GM13977 (cell line): ENCODE data around the gene ETHE1.

Source experiments
- DNase-seq: peaks from one replicate; pipeline ENCODE4 v3.0.0; 2012; ENCODE audit warnings: low spot score
- in situ Hi-C: fragments of 300-500 bp; cut with MboI; formaldehyde crosslinking; loops from one replicate; pipeline ENCODE4 v1.12.0; 2022; ENCODE audit warnings: low sequenced_read_pairs, low pct_unique_long_range_greater_than_20kb, mixed read lengths, inconsistent platforms; ENCODE audit not compliant: unreplicated experiment
- TF ChIP-seq, protein P1 (sequence below): IDR thresholded peaks from 2 replicates; pipeline ENCODE4 v1.5.1; 2012; ENCODE audit warnings: mild to moderate bottlenecking, control low read depth; ENCODE audit not compliant: insufficient read depth; ENCODE audit errors: extremely low read depth, missing control alignments

Gene ETHE1

DNA sequence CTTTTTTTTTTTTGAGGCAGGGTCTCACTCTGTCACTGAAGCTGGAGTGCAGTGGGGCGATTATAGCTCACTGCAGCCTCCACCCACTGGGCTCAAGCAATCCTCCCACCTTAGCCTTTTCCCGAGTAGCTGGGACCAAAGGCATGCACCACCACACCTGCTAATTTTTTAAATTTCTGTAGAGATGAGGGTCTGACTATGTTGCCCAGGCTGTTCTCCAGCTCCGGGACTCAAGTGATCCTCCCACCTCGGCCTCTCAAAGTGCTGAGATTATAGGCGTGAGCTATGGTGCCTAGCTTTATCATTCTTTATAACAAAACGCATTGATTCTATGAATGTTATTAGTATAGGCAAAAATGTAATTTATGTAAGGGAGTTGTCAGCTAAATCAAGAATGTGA, 43.7 kb downstream of the ETHE1 start:
- in situ Hi-C loops: no loop called here
- DNase-seq: no peak
- TF ChIP-seq, protein P1, sequence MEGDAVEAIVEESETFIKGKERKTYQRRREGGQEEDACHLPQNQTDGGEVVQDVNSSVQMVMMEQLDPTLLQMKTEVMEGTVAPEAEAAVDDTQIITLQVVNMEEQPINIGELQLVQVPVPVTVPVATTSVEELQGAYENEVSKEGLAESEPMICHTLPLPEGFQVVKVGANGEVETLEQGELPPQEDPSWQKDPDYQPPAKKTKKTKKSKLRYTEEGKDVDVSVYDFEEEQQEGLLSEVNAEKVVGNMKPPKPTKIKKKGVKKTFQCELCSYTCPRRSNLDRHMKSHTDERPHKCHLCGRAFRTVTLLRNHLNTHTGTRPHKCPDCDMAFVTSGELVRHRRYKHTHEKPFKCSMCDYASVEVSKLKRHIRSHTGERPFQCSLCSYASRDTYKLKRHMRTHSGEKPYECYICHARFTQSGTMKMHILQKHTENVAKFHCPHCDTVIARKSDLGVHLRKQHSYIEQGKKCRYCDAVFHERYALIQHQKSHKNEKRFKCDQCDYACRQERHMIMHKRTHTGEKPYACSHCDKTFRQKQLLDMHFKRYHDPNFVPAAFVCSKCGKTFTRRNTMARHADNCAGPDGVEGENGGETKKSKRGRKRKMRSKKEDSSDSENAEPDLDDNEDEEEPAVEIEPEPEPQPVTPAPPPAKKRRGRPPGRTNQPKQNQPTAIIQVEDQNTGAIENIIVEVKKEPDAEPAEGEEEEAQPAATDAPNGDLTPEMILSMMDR: no peak

DNA sequence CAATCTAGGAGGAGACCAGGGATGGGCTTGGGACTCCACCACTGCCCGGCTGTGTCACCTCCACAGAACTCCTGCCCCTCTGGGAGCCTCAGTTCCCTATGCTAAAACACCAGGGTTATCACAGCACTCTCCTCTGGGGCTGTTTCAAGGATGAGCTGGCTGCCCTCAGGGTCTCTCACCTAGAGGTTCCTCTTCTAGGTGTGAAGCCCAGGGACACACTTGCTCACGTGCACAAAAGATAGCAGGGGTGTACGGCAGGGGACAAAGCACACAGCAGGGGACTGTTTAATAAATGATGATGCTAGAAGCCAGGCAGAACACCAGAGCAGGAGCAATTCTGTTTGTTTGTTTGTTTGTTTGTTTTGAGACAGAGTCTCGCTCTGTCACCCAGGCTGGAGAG, 44.8 kb downstream of the ETHE1 start:
- TF ChIP-seq, protein P1: no peak
- DNase-seq: no peak
- in situ Hi-C loops: no loop called here

DNA sequence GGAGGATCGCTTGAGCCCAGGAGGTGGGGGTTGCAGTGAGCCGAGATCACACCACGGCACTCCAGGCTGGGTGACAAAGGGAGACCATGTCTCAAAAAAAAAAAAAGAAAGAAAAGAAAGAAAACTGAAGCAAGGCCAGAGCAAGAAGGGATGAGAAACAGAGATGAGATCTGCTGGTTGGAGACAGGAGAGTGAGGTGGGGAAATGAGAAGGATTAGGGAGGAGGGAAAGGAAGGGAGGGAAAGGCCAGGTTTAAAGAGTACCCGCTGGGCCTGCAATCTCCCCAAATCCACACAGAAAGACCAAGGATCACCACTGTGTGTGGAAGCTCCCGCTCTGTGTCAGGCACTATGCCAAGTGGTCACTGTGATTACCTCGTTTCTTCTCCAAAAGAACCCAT, 45.3 kb downstream of the ETHE1 start:
- no peak for DNase-seq
- in situ Hi-C loops: no loop called here
- TF ChIP-seq, protein P1: no peak

DNA sequence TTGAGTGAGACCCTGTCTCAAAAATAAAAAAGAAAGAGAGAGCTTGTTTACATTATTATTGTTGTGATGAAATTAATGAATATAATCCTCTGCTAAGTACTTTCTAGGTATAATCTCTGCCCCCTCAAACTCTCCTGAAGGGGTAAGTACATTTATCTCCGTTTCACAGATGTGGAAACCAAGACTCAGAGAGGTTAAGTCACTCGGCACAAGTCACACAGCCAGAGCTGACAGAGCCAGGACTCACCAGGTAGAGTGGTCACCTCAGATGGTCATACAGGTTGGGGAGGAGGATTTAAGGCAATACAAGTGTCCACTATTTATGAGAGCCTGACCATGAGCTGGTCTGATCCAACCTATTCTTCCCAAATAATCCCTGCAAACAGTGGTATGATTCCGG, 46.4 kb downstream of the ETHE1 start:
- DNase-seq: no peak
- in situ Hi-C loops: no loop called here
- TF ChIP-seq, protein P1: no peak

DNA sequence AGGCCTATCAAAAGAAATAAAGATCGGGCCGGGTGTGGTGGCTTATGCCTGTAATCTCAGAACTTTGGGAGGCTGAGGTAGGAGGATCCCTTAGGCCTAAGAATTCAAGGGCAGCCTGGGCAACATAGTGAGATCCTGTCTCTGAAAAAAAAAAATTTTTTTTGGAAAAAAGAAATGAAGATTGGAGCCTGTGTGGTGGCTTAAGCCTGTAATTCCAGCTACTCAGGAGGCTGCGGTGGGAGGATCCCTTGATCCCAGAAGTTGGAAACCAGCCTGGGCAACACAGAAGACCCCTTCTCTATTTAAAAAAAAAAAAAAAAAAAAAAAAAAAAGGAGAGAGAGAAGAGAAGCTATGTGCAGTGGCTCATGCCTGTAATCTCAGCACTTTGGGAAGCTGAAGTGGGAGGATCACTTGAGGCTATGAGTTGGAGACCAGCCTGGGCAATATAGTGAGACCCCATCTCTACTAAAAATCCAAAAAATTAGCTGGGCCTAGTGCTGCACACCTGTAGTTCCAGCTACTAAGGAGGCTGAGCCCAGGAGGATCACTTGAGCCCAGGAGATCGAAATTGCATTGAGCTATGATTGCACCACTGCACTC, 46.9 kb downstream of the ETHE1 start:
- TF ChIP-seq, protein P1: no peak
- in situ Hi-C loops: no loop called here
- no peak for DNase-seq

DNA sequence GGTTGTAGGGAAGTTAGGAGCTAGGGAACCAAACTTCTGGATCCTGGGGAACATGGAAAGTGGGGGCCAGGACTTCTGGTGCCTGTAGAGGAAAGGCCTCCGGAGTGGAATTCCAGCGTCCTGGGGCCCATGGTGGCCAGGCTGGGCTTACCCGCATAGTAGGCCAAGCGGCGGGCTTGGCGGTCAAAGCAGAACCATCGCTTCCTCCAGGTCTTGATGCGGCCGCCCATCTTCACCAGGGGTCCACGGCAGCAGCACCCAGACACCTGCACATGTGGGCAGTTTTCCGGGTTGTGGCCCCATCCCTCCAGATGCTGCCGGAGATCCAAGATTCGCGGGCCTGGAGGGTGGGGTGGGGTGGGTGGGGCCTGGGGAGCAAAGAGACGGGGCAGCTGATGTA, 47.8 kb downstream of the ETHE1 start:
- TF ChIP-seq, protein P1: no peak
- in situ Hi-C loops: no loop called here
- DNase-seq: no peak

DNA sequence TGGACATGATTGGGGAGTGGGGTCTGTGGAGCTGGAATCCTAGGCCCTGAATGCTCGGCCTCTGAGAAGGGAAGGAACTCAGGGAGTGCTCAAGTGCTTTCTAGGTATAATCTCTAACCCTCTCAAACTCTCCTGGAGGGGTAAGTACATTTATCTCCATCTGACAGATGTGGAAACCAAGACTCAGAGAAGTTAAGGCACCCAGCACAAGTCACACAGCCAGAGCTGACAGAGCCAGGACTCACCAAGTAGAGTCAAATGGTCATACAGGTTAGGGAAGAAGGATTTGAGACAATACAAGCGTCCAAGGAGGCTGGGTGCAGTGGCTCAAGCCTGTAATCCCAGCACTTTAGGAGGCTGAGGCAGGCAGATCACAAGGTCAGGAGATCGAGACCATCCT, 48.7 kb downstream of the ETHE1 start:
- TF ChIP-seq, protein P1: no peak
- in situ Hi-C loops: no loop called here
- DNase-seq: no peak
